Measurements from ENCODE around the gene MT1M.

- TF ChIP-seq CTCF (IDR thresholded peaks at IDR 0.05; ENCODE audit: insufficient read depth, low read length, poor library complexity, severe bottlenecking) (no peak), EZH2phosphoT487 (conservative IDR thresholded peaks at IDR 0.05; ENCODE audit: low read length) (no peak)
Observed at GRCh38 chr16:56610609-56611111, 21.8 kb upstream of the MT1M start.
